Measurements from ENCODE around the gene COL4A6.

DNA sequence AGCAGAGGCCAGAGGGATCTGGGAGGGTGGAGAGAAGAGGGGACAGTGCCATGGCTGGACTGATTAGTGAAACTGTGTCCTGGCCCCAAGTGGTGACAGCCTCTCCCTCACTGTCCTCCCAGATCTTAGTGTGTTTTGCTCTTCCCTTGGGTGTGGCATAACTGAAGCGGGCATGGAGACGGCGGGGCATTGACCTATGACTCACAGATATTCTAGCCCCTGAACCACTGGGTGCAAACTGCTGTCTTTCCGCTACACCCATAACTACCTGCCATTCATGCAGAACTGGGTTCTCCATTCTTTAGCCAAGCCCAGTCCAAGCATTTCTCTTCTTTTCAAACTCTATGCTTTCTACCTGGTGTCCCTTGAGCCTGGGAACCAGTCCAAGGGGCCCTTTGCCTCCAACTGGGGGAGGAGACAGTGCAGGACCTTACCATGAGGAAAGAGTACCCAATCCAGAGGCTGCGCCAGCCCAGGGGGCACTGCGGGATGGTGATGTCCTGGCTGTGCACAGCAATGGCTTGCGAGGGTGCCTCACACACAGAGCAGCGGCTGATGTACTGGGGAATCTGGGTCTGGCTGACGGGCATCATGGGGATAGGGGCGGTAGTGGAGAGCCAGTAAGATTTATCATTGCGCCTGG, 279.1 kb downstream of the COL4A6 start:
- TF ChIP-seq, protein P1, sequence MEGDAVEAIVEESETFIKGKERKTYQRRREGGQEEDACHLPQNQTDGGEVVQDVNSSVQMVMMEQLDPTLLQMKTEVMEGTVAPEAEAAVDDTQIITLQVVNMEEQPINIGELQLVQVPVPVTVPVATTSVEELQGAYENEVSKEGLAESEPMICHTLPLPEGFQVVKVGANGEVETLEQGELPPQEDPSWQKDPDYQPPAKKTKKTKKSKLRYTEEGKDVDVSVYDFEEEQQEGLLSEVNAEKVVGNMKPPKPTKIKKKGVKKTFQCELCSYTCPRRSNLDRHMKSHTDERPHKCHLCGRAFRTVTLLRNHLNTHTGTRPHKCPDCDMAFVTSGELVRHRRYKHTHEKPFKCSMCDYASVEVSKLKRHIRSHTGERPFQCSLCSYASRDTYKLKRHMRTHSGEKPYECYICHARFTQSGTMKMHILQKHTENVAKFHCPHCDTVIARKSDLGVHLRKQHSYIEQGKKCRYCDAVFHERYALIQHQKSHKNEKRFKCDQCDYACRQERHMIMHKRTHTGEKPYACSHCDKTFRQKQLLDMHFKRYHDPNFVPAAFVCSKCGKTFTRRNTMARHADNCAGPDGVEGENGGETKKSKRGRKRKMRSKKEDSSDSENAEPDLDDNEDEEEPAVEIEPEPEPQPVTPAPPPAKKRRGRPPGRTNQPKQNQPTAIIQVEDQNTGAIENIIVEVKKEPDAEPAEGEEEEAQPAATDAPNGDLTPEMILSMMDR (IDR thresholded peaks at IDR 0.05) = no peak
- no peak for TF ChIP-seq EP300 (IDR thresholded peaks at IDR 0.05)
